Activated naive CD4-positive, alpha-beta T cell treated with anti-CD3 and anti-CD28 coated beads, Interleukin-2, amount 50 U/mL, for 24 hours (primary cell): ENCODE measurements around the gene KRT81.
A peak's percentile ranks its signal among the peaks of the same experiment; 100 is the strongest.
"Not testable (repeated sequence)": the region's sequence is repeated elsewhere in the genome, so short reads cannot be mapped to it uniquely, and the experiment has no call there.

Source experiments
- H3K27ac Mint-ChIP-seq: one replicate; pipeline ENCODE4 v1.8.0; 2021; ENCODE audit warnings: mild to moderate bottlenecking, mixed read lengths
- H3K27me3 Mint-ChIP-seq: one replicate; pipeline ENCODE4 v1.8.0; 2021; ENCODE audit warnings: mixed read lengths
- H3K36me3 Mint-ChIP-seq: one replicate; pipeline ENCODE4 v1.8.0; 2021; ENCODE audit warnings: mixed read lengths
- H3K4me1 Mint-ChIP-seq: one replicate; pipeline ENCODE4 v1.8.0; 2021; ENCODE audit warnings: mixed read lengths
- H3K4me3 Mint-ChIP-seq: one replicate; pipeline ENCODE4 v1.8.0; 2021; ENCODE audit warnings: mild to moderate bottlenecking, mixed read lengths
- H3K9me3 Mint-ChIP-seq: one replicate; pipeline ENCODE4 v1.8.0; 2021; ENCODE audit warnings: mixed read lengths

The KRT81 gene

GRCh38 chr12:52290483-52291134, 725 bp downstream of the KRT81 start:
- not testable (repeated sequence) for H3K4me3 Mint-ChIP-seq, H3K27ac Mint-ChIP-seq, H3K9me3 Mint-ChIP-seq, H3K36me3 Mint-ChIP-seq, H3K27me3 Mint-ChIP-seq, H3K4me1 Mint-ChIP-seq

- not testable (repeated sequence) for H3K36me3 Mint-ChIP-seq, H3K4me1 Mint-ChIP-seq, H3K4me3 Mint-ChIP-seq, H3K9me3 Mint-ChIP-seq, H3K27ac Mint-ChIP-seq, H3K27me3 Mint-ChIP-seq
Measured at GRCh38 chr12:52287816-52288805, 3.2 kb downstream of the KRT81 start.

- not testable (repeated sequence) for H3K4me3 Mint-ChIP-seq, H3K9me3 Mint-ChIP-seq, H3K36me3 Mint-ChIP-seq, H3K4me1 Mint-ChIP-seq, H3K27ac Mint-ChIP-seq, H3K27me3 Mint-ChIP-seq
Measured at GRCh38 chr12:52286857-52287785, 4.2 kb downstream of the KRT81 start.

GRCh38 chr12:52285851-52286530, 5.3 kb downstream of the KRT81 start:
- Mint-ChIP-seq H3K4me1 (peaks cover 7% of the 10 kb centered on the region), H3K4me3 (no peak overlapping the region), H3K36me3 (no peaks in the 10 kb centered on the region), H3K27me3 (no peaks in the 10 kb centered on the region), H3K9me3 (no peaks in the 10 kb centered on the region), H3K27ac (no peak overlapping the region)

GRCh38 chr12:52285172-52285745, 6.1 kb downstream of the KRT81 start:
- Mint-ChIP-seq H3K9me3 (no peaks in the 10 kb centered on the region), H3K4me1 (peaks cover 7% of the 10 kb centered on the region), H3K4me3 (no peak overlapping the region), H3K27me3 (no peaks in the 10 kb centered on the region), H3K36me3 (no peaks in the 10 kb centered on the region), H3K27ac (no peak overlapping the region)

GRCh38 chr12:52284562-52285171, 6.7 kb downstream of the KRT81 start:
- H3K4me3 Mint-ChIP-seq: no peak overlapping the region
- peaks cover 7% of the 10 kb centered on the region for H3K4me1 Mint-ChIP-seq
- no peaks in the 10 kb centered on the region for H3K27me3 Mint-ChIP-seq
- no peaks in the 10 kb centered on the region for H3K9me3 Mint-ChIP-seq
- no peaks in the 10 kb centered on the region for H3K36me3 Mint-ChIP-seq
- H3K27ac Mint-ChIP-seq: no peak overlapping the region

GRCh38 chr12:52280796-52281560, 10.4 kb downstream of the KRT81 start:
- Mint-ChIP-seq H3K36me3 (no peaks in the 10 kb centered on the region), H3K9me3 (no peaks in the 10 kb centered on the region), H3K27ac (no peak overlapping the region), H3K4me3 (no peak overlapping the region), H3K27me3 (no peaks in the 10 kb centered on the region), H3K4me1 (peaks cover 5% of the 10 kb centered on the region)

GRCh38 chr12:52280319-52280795, 11.0 kb downstream of the KRT81 start:
- Mint-ChIP-seq H3K36me3 (no peaks in the 10 kb centered on the region), H3K9me3 (no peaks in the 10 kb centered on the region), H3K27me3 (no peaks in the 10 kb centered on the region)

GRCh38 chr12:52279422-52280318, 11.7 kb downstream of the KRT81 start:
- Mint-ChIP-seq H3K36me3 (no peaks in the 10 kb centered on the region), H3K4me3 (no peak overlapping the region), H3K9me3 (no peaks in the 10 kb centered on the region), H3K27ac (no peak overlapping the region), H3K27me3 (no peaks in the 10 kb centered on the region), H3K4me1 (peaks cover 5% of the 10 kb centered on the region)

More at GRCh38 chr12:52280319-52280795, 11.0 kb downstream of the KRT81 start:
- no peak overlapping the region for H3K27ac Mint-ChIP-seq
- peaks cover 5% of the 10 kb centered on the region for H3K4me1 Mint-ChIP-seq
- H3K4me3 Mint-ChIP-seq: no peak overlapping the region

GRCh38 chr12:52278575-52279421, 12.5 kb downstream of the KRT81 start:
- H3K9me3 Mint-ChIP-seq: no peaks in the 10 kb centered on the region
- H3K4me3 Mint-ChIP-seq: peak overlapping the region; percentile 43
- H3K27me3 Mint-ChIP-seq: no peaks in the 10 kb centered on the region
- H3K27ac Mint-ChIP-seq: no peak overlapping the region
- H3K4me1 Mint-ChIP-seq: peaks cover 5% of the 10 kb centered on the region
- H3K36me3 Mint-ChIP-seq: no peaks in the 10 kb centered on the region

GRCh38 chr12:52277486-52278245, 13.7 kb downstream of the KRT81 start:
- no peaks in the 10 kb centered on the region for H3K9me3 Mint-ChIP-seq
- no peaks in the 10 kb centered on the region for H3K27me3 Mint-ChIP-seq
- no peaks in the 10 kb centered on the region for H3K36me3 Mint-ChIP-seq
- no peak overlapping the region for H3K27ac Mint-ChIP-seq
- H3K4me3 Mint-ChIP-seq: no peak overlapping the region
- H3K4me1 Mint-ChIP-seq: peaks cover 5% of the 10 kb centered on the region

- H3K9me3 Mint-ChIP-seq: no peaks in the 10 kb centered on the region
- peaks cover 5% of the 10 kb centered on the region for H3K4me1 Mint-ChIP-seq
- H3K27me3 Mint-ChIP-seq: peaks cover 5% of the 10 kb centered on the region
Measured at GRCh38 chr12:52275686-52276085, 15.6 kb downstream of the KRT81 start.

More at GRCh38 chr12:52275686-52276085, 15.6 kb downstream of the KRT81 start:
- H3K36me3 Mint-ChIP-seq: no peaks in the 10 kb centered on the region
- H3K4me3 Mint-ChIP-seq: no peak overlapping the region
- H3K27ac Mint-ChIP-seq: no peak overlapping the region
